Testis (tissue), 2 donors: ENCODE data around the gene OR7A5.
"Not testable (repeated sequence)": the region's sequence is repeated elsewhere in the genome, so short reads cannot be mapped to it uniquely, and the experiment has no call there.

Source experiments
- POLR2A ChIP-seq: fragments of 450-650 bp; IDR thresholded peaks from one replicate; pipeline ENCODE4 v1.6.1; 2017; ENCODE audit warnings: antibody characterized with exemption, mild to moderate bottlenecking, moderate library complexity
- TF ChIP-seq, protein P1 (sequence below), 3 experiments: fragments of 450-650 bp in 2 of 3; fragments of 200-600 bp in 1 of 3; sonication (generic) in 1 of 3; IDR thresholded peaks; one replicate each; pipeline ENCODE4 v1.5.1; 2016 to 2019; ENCODE audit warnings: antibody characterized with exemption in 3 of 3, mild to moderate bottlenecking in 2 of 3, moderate library complexity in 1 of 3

DNA sequence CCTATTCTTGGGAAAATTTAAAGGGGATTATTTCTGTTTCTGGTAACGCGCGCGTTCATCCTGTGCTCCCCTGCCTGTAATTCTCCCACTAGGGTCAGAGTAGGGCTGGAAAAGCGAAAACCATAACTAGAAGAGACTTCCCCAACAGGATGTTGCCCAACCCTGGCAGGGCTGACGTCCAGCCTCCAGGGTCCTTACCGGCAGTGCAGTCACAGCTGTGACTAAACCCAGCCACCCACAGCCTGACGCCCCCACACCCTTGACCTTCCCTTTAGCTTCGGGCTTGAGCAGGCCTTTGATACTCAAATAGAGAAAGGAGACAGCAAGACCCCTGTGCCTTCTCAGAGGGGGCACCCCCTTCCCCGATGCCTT lies 50.3 kb downstream of the OR7A5 start:
- TF ChIP-seq, protein P1, sequence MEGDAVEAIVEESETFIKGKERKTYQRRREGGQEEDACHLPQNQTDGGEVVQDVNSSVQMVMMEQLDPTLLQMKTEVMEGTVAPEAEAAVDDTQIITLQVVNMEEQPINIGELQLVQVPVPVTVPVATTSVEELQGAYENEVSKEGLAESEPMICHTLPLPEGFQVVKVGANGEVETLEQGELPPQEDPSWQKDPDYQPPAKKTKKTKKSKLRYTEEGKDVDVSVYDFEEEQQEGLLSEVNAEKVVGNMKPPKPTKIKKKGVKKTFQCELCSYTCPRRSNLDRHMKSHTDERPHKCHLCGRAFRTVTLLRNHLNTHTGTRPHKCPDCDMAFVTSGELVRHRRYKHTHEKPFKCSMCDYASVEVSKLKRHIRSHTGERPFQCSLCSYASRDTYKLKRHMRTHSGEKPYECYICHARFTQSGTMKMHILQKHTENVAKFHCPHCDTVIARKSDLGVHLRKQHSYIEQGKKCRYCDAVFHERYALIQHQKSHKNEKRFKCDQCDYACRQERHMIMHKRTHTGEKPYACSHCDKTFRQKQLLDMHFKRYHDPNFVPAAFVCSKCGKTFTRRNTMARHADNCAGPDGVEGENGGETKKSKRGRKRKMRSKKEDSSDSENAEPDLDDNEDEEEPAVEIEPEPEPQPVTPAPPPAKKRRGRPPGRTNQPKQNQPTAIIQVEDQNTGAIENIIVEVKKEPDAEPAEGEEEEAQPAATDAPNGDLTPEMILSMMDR (IDR thresholded peaks at IDR 0.05): not testable (repeated sequence)
- not testable (repeated sequence) for TF ChIP-seq POLR2A
